Measurements from ENCODE around the gene KEAP1.

The KEAP1 gene

GRCh38 chr19:10486551-10486950 is 16.6 kb downstream of the KEAP1 start:
- DNase-seq (ENCODE audit: low spot score) = no peak
- TF ChIP-seq, protein P1, sequence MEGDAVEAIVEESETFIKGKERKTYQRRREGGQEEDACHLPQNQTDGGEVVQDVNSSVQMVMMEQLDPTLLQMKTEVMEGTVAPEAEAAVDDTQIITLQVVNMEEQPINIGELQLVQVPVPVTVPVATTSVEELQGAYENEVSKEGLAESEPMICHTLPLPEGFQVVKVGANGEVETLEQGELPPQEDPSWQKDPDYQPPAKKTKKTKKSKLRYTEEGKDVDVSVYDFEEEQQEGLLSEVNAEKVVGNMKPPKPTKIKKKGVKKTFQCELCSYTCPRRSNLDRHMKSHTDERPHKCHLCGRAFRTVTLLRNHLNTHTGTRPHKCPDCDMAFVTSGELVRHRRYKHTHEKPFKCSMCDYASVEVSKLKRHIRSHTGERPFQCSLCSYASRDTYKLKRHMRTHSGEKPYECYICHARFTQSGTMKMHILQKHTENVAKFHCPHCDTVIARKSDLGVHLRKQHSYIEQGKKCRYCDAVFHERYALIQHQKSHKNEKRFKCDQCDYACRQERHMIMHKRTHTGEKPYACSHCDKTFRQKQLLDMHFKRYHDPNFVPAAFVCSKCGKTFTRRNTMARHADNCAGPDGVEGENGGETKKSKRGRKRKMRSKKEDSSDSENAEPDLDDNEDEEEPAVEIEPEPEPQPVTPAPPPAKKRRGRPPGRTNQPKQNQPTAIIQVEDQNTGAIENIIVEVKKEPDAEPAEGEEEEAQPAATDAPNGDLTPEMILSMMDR (IDR thresholded peaks at IDR 0.05; ENCODE audit: extremely low read depth, missing control alignments) = no peak

DNA sequence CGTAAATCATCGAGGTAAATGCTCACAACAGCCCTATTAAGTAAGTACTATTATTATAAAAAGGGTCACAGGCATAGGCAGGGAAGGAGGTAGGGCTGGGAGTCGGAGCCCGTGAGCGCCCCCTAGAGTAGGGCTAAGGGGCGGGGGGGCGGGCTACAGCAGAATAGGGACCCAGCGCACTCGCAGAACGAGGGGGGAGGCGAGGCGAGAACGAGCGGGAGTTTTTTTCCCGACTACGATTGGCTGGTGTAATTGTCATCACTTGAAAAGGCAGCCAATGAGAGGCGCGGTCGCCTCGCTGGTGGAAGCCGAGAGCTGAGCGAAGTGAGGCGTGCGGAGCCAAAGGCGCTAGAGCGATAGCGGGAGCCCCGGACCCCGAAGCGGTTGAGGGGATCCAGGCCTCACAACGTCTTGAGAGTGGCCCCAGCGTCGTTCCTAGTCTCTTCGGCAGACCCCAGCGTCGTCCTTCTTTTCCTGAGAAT is 24.2 kb downstream of the KEAP1 start:
- TF ChIP-seq, protein P1 (IDR thresholded peaks at IDR 0.05; ENCODE audit: extremely low read depth, missing control alignments) = no peak
- DNase-seq (ENCODE audit: low spot score) = peak; percentile 70

- TF ChIP-seq, protein P1 (IDR thresholded peaks at IDR 0.05; ENCODE audit: extremely low read depth, missing control alignments) = no peak
- no peak for DNase-seq (ENCODE audit: low spot score)
Measured at GRCh38 chr19:10478476-10478875, 24.7 kb downstream of the KEAP1 start.

GRCh38 chr19:10474962-10475451 is 28.1 kb downstream of the KEAP1 start:
- no peak for DNase-seq (ENCODE audit: low spot score)
- TF ChIP-seq, protein P1 (IDR thresholded peaks at IDR 0.05; ENCODE audit: extremely low read depth, missing control alignments) = no peak

GRCh38 chr19:10473192-10473591 is 30.0 kb downstream of the KEAP1 start:
- TF ChIP-seq, protein P1 (IDR thresholded peaks at IDR 0.05; ENCODE audit: extremely low read depth, missing control alignments) = no peak
- no peak for DNase-seq (ENCODE audit: low spot score)

DNA sequence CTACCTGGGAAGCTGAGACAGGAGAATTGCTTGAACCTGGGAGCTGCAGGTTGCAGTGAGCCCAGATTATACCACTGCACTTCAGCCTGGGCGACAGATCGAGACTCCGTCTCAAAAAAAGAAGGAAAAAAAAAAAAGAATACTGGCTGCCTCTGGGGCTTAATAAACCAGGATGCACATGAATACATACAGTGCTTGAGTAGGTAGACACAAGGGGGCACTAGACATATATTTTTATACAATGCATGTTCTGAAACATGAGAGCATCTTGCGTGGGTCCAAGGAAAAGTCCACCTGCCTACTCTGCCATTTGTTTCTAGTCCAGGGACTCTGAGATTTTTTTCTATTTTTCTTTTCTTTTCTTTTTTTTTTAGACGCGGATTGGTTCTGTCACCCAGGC is 31.2 kb downstream of the KEAP1 start:
- DNase-seq (ENCODE audit: low spot score) = no peak
- TF ChIP-seq, protein P1 (IDR thresholded peaks at IDR 0.05; ENCODE audit: extremely low read depth, missing control alignments) = peak; percentile 30

DNA sequence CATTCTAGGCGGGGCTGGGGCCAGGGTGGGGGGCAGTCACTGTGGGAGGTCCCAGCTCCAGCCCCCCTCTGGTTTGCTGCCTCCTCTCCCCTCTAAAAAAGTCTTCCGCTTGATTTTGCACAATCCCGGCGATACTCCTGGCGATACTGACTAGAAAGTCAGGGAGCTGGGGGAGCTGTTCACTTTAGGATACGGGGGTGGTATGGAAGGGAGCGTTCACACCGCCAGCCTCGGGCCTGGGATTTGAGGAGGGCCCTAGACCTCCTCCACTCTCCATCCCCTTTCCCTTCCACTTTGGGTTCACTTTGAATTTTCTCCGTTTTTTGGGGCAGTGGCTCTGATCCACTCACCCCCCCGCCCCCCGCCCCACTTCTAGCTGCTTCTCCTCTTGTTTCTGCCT is 35.0 kb downstream of the KEAP1 start:
- DNase-seq (ENCODE audit: low spot score) = no peak

More for the DNA sequence above, 35.0 kb downstream of the KEAP1 start:
- TF ChIP-seq, protein P1 (IDR thresholded peaks at IDR 0.05; ENCODE audit: extremely low read depth, missing control alignments) = no peak
